Heart left ventricle (tissue), 16 donors: ENCODE results near the gene ZFAND3. TPM values are rescaled to one million over a fixed set of nuclear protein-coding genes. Genes with fewer than 3 reads are reported as not detected.

Experiments used
- ATAC-seq, 4 donors: fragments of 200-7000 bp; cut with Tn5 transposase; one replicate each; pipeline ENCODE4 v1.9.1; 2020 to 2022; ENCODE audit warnings: moderate library complexity in 4 of 4, mild to moderate bottlenecking in 3 of 4, moderate number of reproducible peaks in 1 of 4
- DNase-seq, 5 donors: peaks; one replicate each; pipeline ENCODE4 v3.0.0-alpha.2; 2020
- H3K27ac ChIP-seq, 12 donors: fragments of 200-600 bp; sonication (generic) in 4 of 12; one replicate each; pipeline versions ENCODE4 v1.5.0 to v1.8.0; 2016 to 2022; ENCODE audit warnings: mild to moderate bottlenecking in 2 of 12
- H3K27me3 ChIP-seq, 9 donors: fragments of 200-600 bp; sonication (generic) in 2 of 9; one replicate each; pipeline versions ENCODE4 v1.5.1 to v1.8.0; 2016 to 2022; ENCODE audit warnings: mild to moderate bottlenecking in 3 of 9
- H3K36me3 ChIP-seq, 9 donors: fragments of 200-600 bp; sonication (generic) in 2 of 9; one replicate each; pipeline versions ENCODE4 v1.5.0 to v1.8.0; 2018 to 2022; ENCODE audit warnings: mild to moderate bottlenecking in 2 of 9
- H3K4me1 ChIP-seq, 12 donors: fragments of 200-600 bp; sonication (generic) in 4 of 12; one replicate each; pipeline versions ENCODE4 v1.5.0 to v1.8.0; 2016 to 2022; ENCODE audit warnings: mild to moderate bottlenecking in 3 of 12
- H3K4me3 ChIP-seq, 12 donors: fragments of 200-600 bp; sonication (generic) in 4 of 12; one replicate each; pipeline versions ENCODE4 v1.5.0 to v1.8.0; 2017 to 2022; ENCODE audit warnings: mild to moderate bottlenecking in 9 of 12, moderate library complexity in 4 of 12
- H3K9me3 ChIP-seq, 12 donors: fragments of 200-600 bp; sonication (generic) in 4 of 12; one replicate each; pipeline versions ENCODE4 v1.5.0 to v1.8.0; 2016 to 2022; ENCODE audit warnings: mild to moderate bottlenecking in 1 of 12
- POLR2A ChIP-seq, 2 donors: fragments of 450-650 bp; IDR thresholded peaks; one replicate each; pipeline ENCODE4 v1.6.1; 2017; ENCODE audit warnings: antibody characterized with exemption in 2 of 2, mild to moderate bottlenecking in 2 of 2, moderate library complexity in 2 of 2
- WGBS, 4 donors: extraction: QIAGEN DNeasy Blood & Tissue Kit in 2 of 4; methylation state at CpG; one replicate each; pipeline versions ENCODE4 v1.1.5 to v1.1.7; 2013 to 2018; 5-methylcytosine and 5-hydroxymethylcytosine counted together
- intact Hi-C, 10 donors: fragments of 100-400 bp; cut with DNase I; formaldehyde crosslinking; loops; one replicate each; pipeline versions ENCODE4 v1.11.1 to v1.14.2; 2022
- polyA plus RNA-seq, 2 donors: library from polyadenylated mRNA; stranded (reverse); fragments of 200-250 nt; gene quantifications; one replicate each; pipeline ENCODE4 v1.2.3, GENCODE V29; 2013
- total RNA-seq, 9 donors: library from RNA; depleted of rRNA in 2 of 9; stranded (reverse); fragments of >200 nt in 2 of 9; fragmentation: NEBNext Ultra II Directional in 3 of 9; extraction: Animal tissue kit (Norgen Biotek cat#: 25700) in 3 of 9; gene quantifications; one replicate each; pipeline versions ENCODE4 v1.1.0 to v1.2.4, GENCODE V29; 2016 to 2023
- TF ChIP-seq, protein P1 (sequence below), 12 donors: fragments of 200-600 bp; sonication (generic) in 4 of 12; IDR thresholded peaks; one replicate each; pipeline versions ENCODE4 v1.5.0 to v1.8.0; 2018 to 2022; ENCODE audit warnings: antibody characterized with exemption in 12 of 12, mild to moderate bottlenecking in 5 of 12
- donor health status: ischemic (EF 13 %, LVEDD 7.1; RV severe dilation, severe dysfunction).
- donor health status: healthy with polysubstance abuse.
- donor health status: DM: no; HTN: yes; CAD: no.
- donor health status: DM: no; HTN: no; CAD: no.
- donor health status: ischemic (EF 25% LVEDD 6.9; RV normal size, moderate dysfunction).
- donor health status: ischemic (EF 25% LVEDD 5.7; RV mildly dilated, moderate dysfunction).
- donor health status: healthy.
- donor health status: DM: yes; HTN: yes; CAD: no.
- donor health status: ischemic (EF 35%, LVEDD 5.7; RV mildly dilated, moderate dysfunction).
- donor health status: nonischemic (EF 11% LVEDD 7.7; RV severe dilation, severe dysfunction).
- donor health status: DM: yes; HTN: yes; CAD: no.
- donor health status: PGD.
- donor health status: ischemic (EF 29% LVEDD 5.4; RV normal size, mild dysfunction).
- donor health status: nonischemic (EF 23%, LVEDD 6.1; RV moderate dilation, normal function).

The ZFAND3 gene
- total and polyA plus RNA-seq, 11 donors = 29.1 to 114 (median 88.2) TPM

DNA sequence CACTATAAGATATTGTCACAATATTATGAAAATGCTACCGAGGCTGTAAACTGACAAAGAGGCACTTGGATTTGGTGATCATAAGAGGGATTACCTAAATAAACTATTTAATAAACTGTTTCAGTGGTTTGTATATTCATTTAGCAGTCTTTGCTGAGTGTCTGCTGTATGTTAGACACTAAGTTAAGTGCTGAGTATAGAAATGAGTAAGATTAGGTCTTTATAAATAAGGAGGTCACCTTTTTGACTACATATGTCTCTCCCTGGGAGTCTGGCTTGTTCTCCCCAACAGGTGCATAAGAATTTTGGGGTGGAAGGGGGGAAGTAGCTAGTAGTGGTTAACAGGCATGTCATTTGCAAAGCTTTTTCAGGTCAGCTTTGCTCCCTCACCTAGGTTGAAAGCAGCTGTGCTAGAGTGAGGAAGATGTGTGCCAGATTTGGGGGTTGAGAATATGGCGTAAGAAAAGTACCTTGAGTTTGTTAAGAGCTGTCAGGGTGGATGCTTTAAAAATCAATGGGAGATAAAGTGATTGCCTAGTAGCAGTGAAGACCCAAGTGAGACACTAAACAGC, 246.3 kb downstream of the ZFAND3 start:
- WGBS, 4 donors = 94 to 98% (median 96%) methylated on average over 2 of the region's 2 CpGs
- TF ChIP-seq, protein P1, sequence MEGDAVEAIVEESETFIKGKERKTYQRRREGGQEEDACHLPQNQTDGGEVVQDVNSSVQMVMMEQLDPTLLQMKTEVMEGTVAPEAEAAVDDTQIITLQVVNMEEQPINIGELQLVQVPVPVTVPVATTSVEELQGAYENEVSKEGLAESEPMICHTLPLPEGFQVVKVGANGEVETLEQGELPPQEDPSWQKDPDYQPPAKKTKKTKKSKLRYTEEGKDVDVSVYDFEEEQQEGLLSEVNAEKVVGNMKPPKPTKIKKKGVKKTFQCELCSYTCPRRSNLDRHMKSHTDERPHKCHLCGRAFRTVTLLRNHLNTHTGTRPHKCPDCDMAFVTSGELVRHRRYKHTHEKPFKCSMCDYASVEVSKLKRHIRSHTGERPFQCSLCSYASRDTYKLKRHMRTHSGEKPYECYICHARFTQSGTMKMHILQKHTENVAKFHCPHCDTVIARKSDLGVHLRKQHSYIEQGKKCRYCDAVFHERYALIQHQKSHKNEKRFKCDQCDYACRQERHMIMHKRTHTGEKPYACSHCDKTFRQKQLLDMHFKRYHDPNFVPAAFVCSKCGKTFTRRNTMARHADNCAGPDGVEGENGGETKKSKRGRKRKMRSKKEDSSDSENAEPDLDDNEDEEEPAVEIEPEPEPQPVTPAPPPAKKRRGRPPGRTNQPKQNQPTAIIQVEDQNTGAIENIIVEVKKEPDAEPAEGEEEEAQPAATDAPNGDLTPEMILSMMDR (IDR thresholded peaks at IDR 0.05) = no peak
- no peak for TF ChIP-seq POLR2A (IDR thresholded peaks at IDR 0.05)
- ATAC-seq = no peak

DNA sequence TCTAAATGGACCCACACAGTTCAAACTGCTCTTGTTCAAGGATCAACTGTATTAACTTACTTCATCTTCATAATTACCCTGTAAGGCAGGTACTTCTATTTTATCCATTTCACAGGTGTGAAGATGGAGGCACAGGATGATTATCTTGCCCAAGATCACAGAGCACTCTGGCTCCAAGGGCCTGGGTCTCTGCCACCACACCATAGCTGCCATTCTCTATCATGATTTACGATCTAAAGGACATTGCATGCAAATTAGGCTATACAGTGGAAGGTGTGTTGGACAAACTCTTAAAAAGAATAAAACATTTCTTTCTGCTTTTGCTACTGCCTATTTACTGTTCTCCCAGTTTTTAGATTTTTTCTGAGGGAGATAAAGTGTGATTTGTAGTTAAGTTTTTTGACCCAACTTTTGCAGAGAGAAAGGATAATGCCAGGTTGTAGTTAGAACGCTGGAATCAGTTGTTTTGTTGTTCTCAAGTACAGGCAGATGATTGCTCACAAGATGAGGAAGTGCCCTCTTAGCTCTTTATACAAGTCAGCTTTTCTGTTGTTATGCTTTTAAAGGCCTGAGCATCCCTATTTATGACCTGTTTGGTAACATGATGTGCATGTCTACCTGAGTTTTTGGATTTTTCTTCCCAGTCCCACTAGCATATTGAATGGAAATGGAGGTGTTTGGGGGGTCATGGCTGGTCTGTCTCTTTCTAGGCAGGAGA, 247.9 kb downstream of the ZFAND3 start:
- no peak for TF ChIP-seq POLR2A (IDR thresholded peaks at IDR 0.05)
- TF ChIP-seq, protein P1 (IDR thresholded peaks at IDR 0.05) = no peak
- Histone ChIP-seq H3K9me3 (no peaks in the 10 kb centered on the region), H3K4me1 (peaks cover 0 to 36% (median 12%) of the 10 kb centered on the region in 12 donors), H3K27ac (no peak overlapping the region), H3K27me3 (no peaks in the 10 kb centered on the region), H3K36me3 (peaks cover 0 to 24% (median 19%) of the 10 kb centered on the region in 9 donors), H3K4me3 (no peak overlapping the region)
- 60 to 69% (median 67%) methylated on average over 2 of the region's 2 CpGs for WGBS, 4 donors
- ATAC-seq (no peak), DNase-seq (no peak)
- intact Hi-C loops = loop anchor here in 2 of 10 donors (5.0 to 10.0 kb wide), 2 partner anchors 273 to 275 kb away; no protein-coding TSS in a partner anchor

More for the DNA sequence above, 246.3 kb downstream of the ZFAND3 start:
- intact Hi-C loops = loop anchor here in 2 of 10 donors (5.0 to 10.0 kb wide), 2 partner anchors 271 to 274 kb away; no protein-coding TSS in a partner anchor
- Histone ChIP-seq H3K4me3 (no peak overlapping the region), H3K36me3 (peaks cover 0 to 35% (median 30%) of the 10 kb centered on the region in 9 donors), H3K27ac (no peak overlapping the region), H3K27me3 (no peaks in the 10 kb centered on the region), H3K4me1 (peaks cover 0 to 25% (median 11%) of the 10 kb centered on the region in 12 donors), H3K9me3 (no peaks in the 10 kb centered on the region)
- no peak for DNase-seq

DNA sequence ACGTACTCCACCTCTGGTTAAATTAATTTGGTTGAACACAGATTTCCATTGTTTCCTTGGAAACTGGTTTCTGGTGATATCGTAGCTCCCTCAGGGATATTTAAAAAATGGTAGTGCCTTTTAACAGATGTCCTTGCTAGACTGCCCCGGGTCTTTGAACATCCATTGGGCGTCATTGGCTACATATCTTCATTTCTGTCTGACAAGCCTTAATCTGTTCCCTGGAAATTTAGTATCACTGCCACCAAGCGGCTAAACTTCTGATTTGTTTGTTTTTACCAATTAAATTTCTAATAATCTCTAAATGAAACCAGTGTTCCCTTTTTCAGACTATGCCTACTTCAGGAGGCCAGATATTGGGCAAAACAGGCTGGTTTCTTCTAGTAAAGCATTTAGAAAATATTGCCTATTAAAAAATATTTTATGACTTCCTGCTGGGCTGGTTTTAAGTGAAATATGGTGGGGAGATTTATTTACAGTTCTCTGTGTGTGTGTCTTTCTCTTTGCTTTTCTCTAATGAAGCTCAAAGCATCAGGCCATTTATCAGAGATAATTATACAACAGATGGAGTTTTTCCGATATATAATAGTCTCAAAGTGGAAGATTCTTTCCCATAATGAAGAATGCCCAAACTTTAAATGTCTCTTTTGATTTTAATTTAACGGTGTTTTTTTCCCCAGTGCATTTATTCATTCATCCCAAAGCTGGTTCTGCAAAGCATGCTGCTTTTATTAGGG, 249.5 kb downstream of the ZFAND3 start:
- Histone ChIP-seq H3K4me1 (peaks cover 0 to 45% (median 15%) of the 10 kb centered on the region in 12 donors), H3K27me3 (no peaks in the 10 kb centered on the region), H3K9me3 (no peaks in the 10 kb centered on the region), H3K36me3 (peaks cover 0 to 8% (median 3%) of the 10 kb centered on the region in 9 donors), H3K4me3 (no peak overlapping the region), H3K27ac (peak overlapping the region in 1 of 12 donors; percentile 0)
- intact Hi-C loops = loop anchor here in 2 of 10 donors (5.0 to 10.0 kb wide), 2 partner anchors 274 to 277 kb away; no protein-coding TSS in a partner anchor
- TF ChIP-seq, protein P1 (IDR thresholded peaks at IDR 0.05) = peak in 5 of 12 donors; percentile 7 to 37 (median 36)
- no peak for TF ChIP-seq POLR2A (IDR thresholded peaks at IDR 0.05)
- peak in 2 of 4 donors; percentile 62 to 78 for ATAC-seq
- peak in 2 of 5 donors; percentile 10 to 21 for DNase-seq
- 48 to 61% (median 50%) methylated on average over 7 of the region's 7 CpGs for WGBS, 4 donors
